ENCODE data around the gene THSD4.

GRCh38 chr15:71559098-71559497 is 443.8 kb downstream of the THSD4 start:
- TF ChIP-seq EZH2 (IDR thresholded peaks at IDR 0.05), result no peak
- no peak for TF ChIP-seq POLR2AphosphoS5 (IDR thresholded peaks at IDR 0.05; ENCODE audit: borderline replicate concordance, low read depth, low read length)
- no peak for TF ChIP-seq FOXP2 (optimal IDR thresholded peaks at IDR 0.05; ENCODE audit: control extremely low read depth, extremely low read length, insufficient read depth)

Measured in SK-N-MC (cell line).